Astrocyte of the cerebellum (primary cell): ENCODE measurements around the gene THEMIS.

Experiments used
- DNase-seq: peaks from one replicate; pipeline ENCODE4 v3.0.0-alpha.2; 2011; ENCODE audit warnings: low read depth
- H3K4me3 ChIP-seq: 2 replicates; pipeline ENCODE4 v1.5.1; 2011; ENCODE audit warnings: mild to moderate bottlenecking, low read depth, low read length, moderate library complexity
- in situ Hi-C: cut with HindIII; loops from 2 replicates; pipeline ENCODE4 v1.10.0; 2017; ENCODE audit warnings: low sequenced_read_pairs
- TF ChIP-seq, protein P1 (sequence below): IDR thresholded peaks from 2 replicates; pipeline ENCODE4 v1.5.1; 2012; ENCODE audit warnings: low read length, low read depth, moderate library complexity, mild to moderate bottlenecking; ENCODE audit errors: missing control alignments

THEMIS gene

DNA sequence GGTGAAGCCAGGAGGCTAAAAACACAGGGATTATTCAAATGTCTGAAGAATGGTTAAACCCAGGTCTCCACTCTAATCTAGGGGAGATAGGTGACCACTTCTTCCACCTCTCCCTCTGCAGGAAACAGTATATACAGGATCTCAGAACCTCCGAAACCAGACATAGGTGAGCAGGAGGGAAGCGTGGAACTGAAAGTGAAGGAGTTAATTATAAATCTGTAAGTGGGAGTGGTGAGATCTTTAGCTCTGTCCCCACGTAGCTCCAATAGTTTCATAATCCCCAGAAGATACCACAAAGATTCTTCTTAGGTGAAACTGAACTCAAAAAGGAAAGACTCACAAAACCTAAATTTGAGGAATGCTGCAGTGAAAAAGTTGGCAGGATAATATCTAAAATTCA is 76.8 kb downstream of the THEMIS start:
- in situ Hi-C loops, result no loop called here
- no peak overlapping the region for H3K4me3 ChIP-seq
- DNase-seq, result no peak
- TF ChIP-seq, protein P1, sequence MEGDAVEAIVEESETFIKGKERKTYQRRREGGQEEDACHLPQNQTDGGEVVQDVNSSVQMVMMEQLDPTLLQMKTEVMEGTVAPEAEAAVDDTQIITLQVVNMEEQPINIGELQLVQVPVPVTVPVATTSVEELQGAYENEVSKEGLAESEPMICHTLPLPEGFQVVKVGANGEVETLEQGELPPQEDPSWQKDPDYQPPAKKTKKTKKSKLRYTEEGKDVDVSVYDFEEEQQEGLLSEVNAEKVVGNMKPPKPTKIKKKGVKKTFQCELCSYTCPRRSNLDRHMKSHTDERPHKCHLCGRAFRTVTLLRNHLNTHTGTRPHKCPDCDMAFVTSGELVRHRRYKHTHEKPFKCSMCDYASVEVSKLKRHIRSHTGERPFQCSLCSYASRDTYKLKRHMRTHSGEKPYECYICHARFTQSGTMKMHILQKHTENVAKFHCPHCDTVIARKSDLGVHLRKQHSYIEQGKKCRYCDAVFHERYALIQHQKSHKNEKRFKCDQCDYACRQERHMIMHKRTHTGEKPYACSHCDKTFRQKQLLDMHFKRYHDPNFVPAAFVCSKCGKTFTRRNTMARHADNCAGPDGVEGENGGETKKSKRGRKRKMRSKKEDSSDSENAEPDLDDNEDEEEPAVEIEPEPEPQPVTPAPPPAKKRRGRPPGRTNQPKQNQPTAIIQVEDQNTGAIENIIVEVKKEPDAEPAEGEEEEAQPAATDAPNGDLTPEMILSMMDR, result no peak

DNA sequence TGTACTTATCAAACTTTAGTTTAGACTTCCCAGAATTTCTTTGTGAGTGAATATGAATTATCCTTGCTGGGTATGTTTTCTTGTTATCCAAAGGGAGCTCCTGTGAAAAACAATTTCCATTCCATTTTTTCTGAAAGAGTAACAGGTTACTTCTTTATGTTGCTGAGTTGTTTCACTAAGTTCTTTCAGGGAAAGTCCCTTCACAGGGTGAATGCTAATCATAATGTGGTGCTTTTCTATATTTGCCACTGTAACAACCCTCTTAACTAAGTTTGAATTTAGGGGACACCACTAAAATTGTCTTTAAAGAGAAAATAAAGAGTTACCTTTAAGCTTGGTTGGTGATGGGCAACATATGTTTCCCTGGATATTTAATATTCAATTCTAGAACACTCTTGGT is 79.4 kb downstream of the THEMIS start:
- TF ChIP-seq, protein P1, result no peak
- H3K4me3 ChIP-seq, result no peak overlapping the region
- no peak for DNase-seq
- in situ Hi-C loops, result no loop called here

DNA sequence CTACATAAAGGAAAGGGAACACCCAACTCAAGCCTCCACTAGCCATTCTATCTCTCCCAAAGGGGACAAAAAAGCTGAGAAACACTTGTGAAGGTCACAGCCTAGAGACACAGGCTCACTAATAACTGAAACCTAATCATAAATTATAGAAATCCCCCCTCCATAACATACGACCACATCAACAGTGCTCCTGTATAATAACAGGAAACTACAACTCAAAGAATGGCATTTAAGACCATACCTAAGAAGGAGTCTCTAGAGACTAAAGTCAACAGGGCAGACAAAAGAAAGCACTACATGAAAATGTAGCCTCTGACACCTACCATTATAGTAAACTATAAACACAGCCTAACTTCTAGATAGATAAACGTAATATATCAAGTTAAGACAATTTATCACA is 82.7 kb downstream of the THEMIS start:
- no peak overlapping the region for H3K4me3 ChIP-seq
- DNase-seq, result no peak
- in situ Hi-C loops, result no loop called here
- TF ChIP-seq, protein P1, result no peak

DNA sequence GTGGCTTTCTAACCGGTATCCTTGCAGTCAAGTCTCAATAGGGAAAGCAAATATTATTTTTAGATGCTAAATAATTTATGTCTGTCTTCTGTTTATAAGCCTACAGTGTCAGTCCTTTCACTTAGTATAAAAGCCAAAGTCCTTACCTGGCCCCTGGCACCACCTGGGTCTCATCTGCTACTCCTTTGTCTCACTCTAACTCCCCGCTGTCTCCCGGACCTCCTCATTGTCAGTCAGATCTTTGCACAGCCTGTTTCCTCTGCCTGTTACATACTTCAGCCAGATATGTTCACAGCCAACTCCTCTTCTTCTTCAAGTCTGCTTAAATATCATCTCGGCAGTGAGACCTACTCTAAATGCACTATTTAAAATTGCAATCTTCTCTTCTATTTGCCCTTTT is 84.2 kb downstream of the THEMIS start:
- in situ Hi-C loops, result no loop called here
- DNase-seq, result no peak
- H3K4me3 ChIP-seq, result no peak overlapping the region
- TF ChIP-seq, protein P1, result no peak

DNA sequence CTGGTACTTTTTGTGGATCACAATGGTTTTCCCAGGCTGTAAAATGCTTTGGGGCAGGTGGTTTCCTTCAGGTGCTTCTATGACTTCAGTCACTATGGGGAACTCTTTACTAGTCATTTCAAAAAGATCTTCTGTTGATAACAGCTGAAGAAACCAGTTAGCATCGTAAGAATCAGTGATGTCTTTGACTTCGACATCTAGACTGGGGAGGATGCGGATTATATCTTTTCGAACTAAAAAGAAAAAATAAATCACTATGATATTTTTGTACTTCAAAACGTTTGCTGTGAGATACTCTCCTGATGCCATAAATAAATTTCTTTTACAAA is 87.2 kb downstream of the THEMIS start:
- in situ Hi-C loops, result no loop called here
- no peak for DNase-seq
- TF ChIP-seq, protein P1, result no peak
- no peak overlapping the region for H3K4me3 ChIP-seq

DNA sequence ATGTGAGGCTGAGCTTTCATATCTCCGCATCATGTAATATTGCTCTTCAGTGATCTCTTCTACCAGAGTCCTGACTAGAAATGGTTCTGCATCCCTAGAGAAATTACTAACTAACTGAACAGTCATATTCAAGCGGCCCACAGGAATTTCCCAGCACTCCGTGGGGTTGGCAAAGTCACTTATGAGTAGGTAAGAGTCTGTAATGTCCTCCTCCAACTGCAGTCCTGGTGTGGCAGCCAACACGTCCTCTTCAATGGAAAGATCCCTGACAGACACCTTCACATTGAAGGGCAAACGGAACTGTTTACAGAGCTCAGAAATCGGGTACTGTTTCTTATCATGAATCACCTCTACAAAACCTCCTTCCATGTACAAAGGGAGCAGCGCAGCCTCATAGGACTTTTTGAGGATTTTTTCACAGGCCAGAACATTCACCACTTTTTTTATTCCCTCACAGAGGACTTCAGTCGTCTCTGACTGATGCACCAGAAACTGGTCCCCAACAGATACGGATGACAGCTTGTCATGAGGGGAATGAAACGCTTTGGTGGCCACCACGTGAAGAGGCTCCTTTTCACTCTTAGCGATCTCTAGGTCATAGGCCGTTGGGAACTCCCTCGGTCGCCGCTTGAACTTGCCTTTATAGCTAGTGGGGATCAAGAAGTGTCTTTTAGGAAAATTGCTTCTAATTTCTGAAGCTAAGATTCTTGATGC is 87.7 kb downstream of the THEMIS start:
- TF ChIP-seq, protein P1, result no peak
- H3K4me3 ChIP-seq, result no peak overlapping the region
- no peak for DNase-seq
- in situ Hi-C loops, result no loop called here
